Endothelial cell of umbilical vein (primary cell): ENCODE data around the gene TM9SF3. TPM values are rescaled to one million over a fixed set of nuclear protein-coding genes. Genes with fewer than 3 reads are reported as not detected.
"Not testable (repeated sequence)": the region's sequence is repeated elsewhere in the genome, so short reads cannot be mapped to it uniquely, and the experiment has no call there.

ENCODE experiments used
- BruUV-seq: library from RNA; stranded (reverse); fragments of 400-500 nt; replicated peaks from 2 replicates; lab custom pipeline; 2021; lab: Mats Ljungman, UMichigan
- CTCF ChIA-PET: fragments of 300-600, 350-600 bp; sonication (Branson Sonifier 250); formaldehyde crosslinking; loops from one replicate; lab custom pipeline; 2021; ENCODE audit warnings: antibody characterized with exemption, inconsistent platforms; lab: Charles Lee
- POLR2A ChIA-PET: fragments of 300-600, 350-600 bp; sonication (Branson Sonifier 250); formaldehyde crosslinking; loops from one replicate; lab custom pipeline; 2021; ENCODE audit warnings: antibody characterized with exemption, inconsistent platforms; lab: Charles Lee
- DNase-seq: peaks from one replicate; pipeline ENCODE4 v3.0.0-alpha.2; 2011; ENCODE audit warnings: low read depth, low spot score
- FAIRE-seq: peaks from 2 replicates; lab custom pipeline; 2011; peaks lifted over from hg19 to GRCh38; lab: Jason Lieb, UNC
- H2AFZ ChIP-seq: 2 replicates; pipeline ENCODE4 v1.6.0; 2012; ENCODE audit warnings: low read depth, low read length, control low read depth, inconsistent platforms
- H3K27ac ChIP-seq: 2 replicates; pipeline ENCODE4 v1.5.1; 2011; ENCODE audit warnings: low read depth, mild to moderate bottlenecking, control low read depth, low read length, moderate library complexity; ENCODE audit not compliant: insufficient read depth
- H3K27me3 ChIP-seq, 2 experiments: 2 replicates each; pipeline versions ENCODE4 v1.6.0 to v1.6.1; 2011; ENCODE audit warnings: low read length in 2 of 2, mixed read lengths in 1 of 2; ENCODE audit not compliant: control insufficient read depth in 2 of 2, insufficient read depth in 2 of 2
- H3K36me3 ChIP-seq, 2 experiments: 2 replicates in 1 of 2; 3 replicates in 1 of 2; pipeline ENCODE4 v1.5.1; 2011; ENCODE audit warnings: low read length in 2 of 2, mild to moderate bottlenecking in 1 of 2, moderate library complexity in 1 of 2; ENCODE audit not compliant: control insufficient read depth in 2 of 2, insufficient read depth in 2 of 2; ENCODE audit errors: extremely low read depth in 1 of 2
- H3K4me1 ChIP-seq: 3 replicates; pipeline ENCODE4 v1.5.1; 2011; ENCODE audit warnings: mild to moderate bottlenecking, low read length; ENCODE audit not compliant: control insufficient read depth, insufficient read depth; ENCODE audit errors: extremely low read depth
- H3K4me2 ChIP-seq: 2 replicates; pipeline ENCODE4 v1.6.1; 2011; ENCODE audit warnings: low read length, control low read depth, mixed read lengths; ENCODE audit not compliant: insufficient read depth
- H3K4me3 ChIP-seq, 3 experiments: fragments of 200-600 bp in 1 of 3; sonication (generic), shearing (Covaris generic) in 1 of 3; replicated peaks in 1 of 3; 2 replicates each; pipeline ENCODE4 v1.5.1; 2011 to 2016; ENCODE audit warnings: control low read depth in 3 of 3, low read length in 3 of 3, mild to moderate bottlenecking in 2 of 3, inconsistent platforms in 1 of 3, low read depth in 1 of 3, moderate library complexity in 1 of 3; ENCODE audit not compliant: insufficient read depth in 1 of 3
- H3K79me2 ChIP-seq: 2 replicates; pipeline ENCODE4 v1.6.0; 2012; ENCODE audit warnings: low read length, inconsistent platforms; ENCODE audit not compliant: control insufficient read depth, insufficient read depth
- H3K9ac ChIP-seq: replicated peaks from 2 replicates; pipeline ENCODE3; 2011; ENCODE audit warnings: low read length, control low read depth; ENCODE audit not compliant: insufficient read depth; ENCODE audit errors: extremely low read depth
- H3K9me1 ChIP-seq: replicated peaks from 3 replicates; pipeline ENCODE4 v1.6.0; 2011; ENCODE audit warnings: mild to moderate bottlenecking, low read length; ENCODE audit not compliant: control insufficient read depth, insufficient read depth; ENCODE audit errors: extremely low read depth
- H3K9me3 ChIP-seq: replicated peaks from 2 replicates; pipeline ENCODE4 v1.5.1; 2012; ENCODE audit warnings: low read length, inconsistent platforms; ENCODE audit not compliant: control insufficient read depth, insufficient read depth
- H4K20me1 ChIP-seq: replicated peaks from 2 replicates; pipeline ENCODE3; 2011; ENCODE audit warnings: mild to moderate bottlenecking, low read length; ENCODE audit not compliant: control insufficient read depth, insufficient read depth; ENCODE audit errors: extremely low read depth
- CTCF ChIP-seq, 2 donors: IDR thresholded peaks; 1 replicate in 1 of 2; 2 replicates in 1 of 2; pipeline ENCODE4 v1.5.1; 2011; ENCODE audit warnings: low read length in 2 of 2, mild to moderate bottlenecking in 2 of 2, moderate library complexity in 2 of 2, control low read depth in 1 of 2, inconsistent platforms in 1 of 2, low read depth in 1 of 2; ENCODE audit not compliant: insufficient read depth in 1 of 2; ENCODE audit errors: extremely low read depth in 1 of 2
- EZH2 ChIP-seq: IDR thresholded peaks from 2 replicates; pipeline ENCODE4 v1.6.1; 2012; ENCODE audit warnings: borderline replicate concordance, low read depth, mild to moderate bottlenecking, moderate library complexity, low read length, inconsistent platforms; ENCODE audit not compliant: severe bottlenecking
- FOS ChIP-seq: IDR thresholded peaks from 2 replicates; pipeline ENCODE4 v1.6.1; 2011; ENCODE audit warnings: mild to moderate bottlenecking, low read length, moderate library complexity, borderline replicate concordance; ENCODE audit not compliant: insufficient read depth
- GATA2 ChIP-seq: IDR thresholded peaks from 2 replicates; pipeline ENCODE4 v1.7.0; 2011; ENCODE audit warnings: low read depth, mild to moderate bottlenecking, moderate library complexity, mixed read lengths, low read length; ENCODE audit not compliant: insufficient read length, insufficient read depth
- JUN ChIP-seq: IDR thresholded peaks from 2 replicates; pipeline ENCODE4 v1.6.1; 2011; ENCODE audit warnings: borderline replicate concordance, low read depth; ENCODE audit not compliant: insufficient read length, insufficient read depth
- MYC ChIP-seq: IDR thresholded peaks from one replicate; pipeline ENCODE4 v1.6.1; 2011; ENCODE audit warnings: mild to moderate bottlenecking, low read depth, low read length
- POLR2A ChIP-seq: IDR thresholded peaks from 2 replicates; pipeline ENCODE4 v1.6.1; 2012; ENCODE audit warnings: low read depth, mild to moderate bottlenecking, control low read depth, low read length
- POLR2AphosphoS5 ChIP-seq: IDR thresholded peaks from 2 replicates; pipeline ENCODE4 v1.6.1; 2012; ENCODE audit warnings: low read depth, mild to moderate bottlenecking, control low read depth, low read length, moderate library complexity; ENCODE audit not compliant: insufficient read depth
- dilution Hi-C: fragments of 300-500 bp; cut with MboI; formaldehyde crosslinking; loops from one replicate; pipeline ENCODE4 v1.15.0; 2019; ENCODE audit warnings: low sequenced_read_pairs; ENCODE audit not compliant: extremely low pct_ligation_motif_present
- intact Hi-C: fragments of 100-400 bp; cut with micrococcal nuclease; formaldehyde crosslinking; loops from one replicate; pipeline ENCODE4 v1.10.0; 2022
- polyA plus RNA-seq, 4 experiments: library from polyadenylated mRNA; depleted of rRNA in 3 of 4; stranded (reverse) in 3 of 4; unstranded in 1 of 4; fragments of >200 nt; gene quantifications; 2 replicates each; pipeline versions ENCODE4 v1.2.1 to v1.2.3, GENCODE V29; 2011 to 2012; ENCODE audit warnings: missing spikeins in 1 of 4
- total RNA-seq: library from RNA; stranded (reverse); gene quantifications from 2 replicates; pipeline ENCODE4 v1.2.3, GENCODE V29; 2021
- TF ChIP-seq, protein P1 (sequence below): IDR thresholded peaks from 2 replicates; pipeline ENCODE4 v1.6.1; 2011; ENCODE audit not compliant: insufficient read depth, insufficient read length

The TM9SF3 gene
- total and polyA plus RNA-seq, 2 donors (not counting 3 experiments of a cell fraction or from before 2014, with no cell fraction given), result 133 to 144 TPM

- POLR2A ChIA-PET, result no interaction called here
- FAIRE-seq, result no peak
- CTCF ChIA-PET, result no interaction called here
Measured at GRCh38 chr10:96576277-96576980, 10.4 kb downstream of the TM9SF3 start.

GRCh38 chr10:96574564-96574963, 12.2 kb downstream of the TM9SF3 start:
- DNase-seq, BruUV-seq, H3K27me3 ChIP-seq, dilution Hi-C loops, H3K9me3 ChIP-seq, H2AFZ ChIP-seq, H3K4me1 ChIP-seq, FAIRE-seq, H3K36me3 ChIP-seq, intact Hi-C loops, CTCF ChIA-PET, H3K9me1 ChIP-seq, H3K4me3 ChIP-seq, H3K9ac ChIP-seq, H3K4me2 ChIP-seq, POLR2A ChIA-PET, H3K27ac ChIP-seq: not testable (repeated sequence)
- Histone ChIP-seq H4K20me1 (peaks cover 22% of the 10 kb centered on the region), H3K79me2 (peaks cover 98% of the 10 kb centered on the region)

More at GRCh38 chr10:96576277-96576980, 10.4 kb downstream of the TM9SF3 start:
- no peak for DNase-seq
- Histone ChIP-seq H3K4me1 (peaks cover 6% of the 10 kb centered on the region), H3K27me3 (no peaks in the 10 kb centered on the region), H3K9ac (no peak overlapping the region), H3K4me3 (no peak overlapping the region), H3K9me3 (no peaks in the 10 kb centered on the region), H3K9me1 (peaks cover 4% of the 10 kb centered on the region), H3K27ac (no peak overlapping the region), H3K79me2 (peaks cover 98% of the 10 kb centered on the region), H3K4me2 (no peak overlapping the region), H3K36me3 (peaks cover 0 to 5% of the 10 kb centered on the region in 2 experiments), H2AFZ (no peak overlapping the region), H4K20me1 (peaks cover 29% of the 10 kb centered on the region)
- dilution Hi-C loops, result no loop called here
- BruUV-seq, result no TSS peak
- TF ChIP-seq CTCF (IDR thresholded peaks at IDR 0.05; ENCODE audit: extremely low read depth in 1 of 2, insufficient read depth in 1 of 2, low read depth in 1 of 2, low read length in 2 of 2) (no peak), MYC (no peak), FOS (no peak), POLR2A (no peak), GATA2 (no peak), POLR2AphosphoS5 (no peak), JUN (no peak), EZH2 (no peak)
- TF ChIP-seq, protein P1, sequence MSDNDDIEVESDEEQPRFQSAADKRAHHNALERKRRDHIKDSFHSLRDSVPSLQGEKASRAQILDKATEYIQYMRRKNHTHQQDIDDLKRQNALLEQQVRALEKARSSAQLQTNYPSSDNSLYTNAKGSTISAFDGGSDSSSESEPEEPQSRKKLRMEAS, result no peak
- intact Hi-C loops, result no loop called here
